Erythroblast (primary cell): ENCODE measurements around the gene AGO3.

ENCODE experiments used
- GATA1 ChIP-seq: IDR thresholded peaks from 2 replicates; pipeline ENCODE4 v1.6.1; 2011; ENCODE audit warnings: low read depth, mild to moderate bottlenecking, control low read depth, low read length, moderate library complexity
- POLR2A ChIP-seq: IDR thresholded peaks from 2 replicates; pipeline ENCODE4 v1.6.1; 2011; ENCODE audit warnings: mild to moderate bottlenecking, low read length

DNA sequence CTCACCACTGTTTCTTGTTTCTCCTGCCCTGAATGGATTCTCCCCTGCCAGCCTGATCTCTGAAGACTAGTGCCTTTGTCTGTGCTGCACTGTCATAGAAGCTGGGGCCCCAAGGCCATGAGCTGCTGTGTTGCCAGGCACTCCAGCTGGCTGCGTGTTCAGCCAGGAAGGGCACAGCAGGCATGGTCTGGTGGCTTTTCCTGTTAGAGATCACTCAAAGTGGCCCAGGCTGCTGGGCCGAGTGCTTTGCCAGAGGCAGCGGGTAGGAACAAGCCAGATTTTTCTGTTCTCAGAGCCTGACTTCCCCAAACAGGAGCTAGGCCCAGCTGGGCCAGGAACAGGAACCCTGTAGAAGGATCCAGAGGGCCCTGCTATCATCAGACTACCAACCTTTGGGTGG is 163.0 kb downstream of the AGO3 start:
- TF ChIP-seq POLR2A, result no peak
- no peak for TF ChIP-seq GATA1
